HepG2 (cell line): ENCODE measurements around the gene IARS2. TPM values are rescaled to one million over a fixed set of nuclear protein-coding genes. Genes with fewer than 3 reads are reported as not detected.

Experiments
- ATM ChIP-seq: fragments of 450-650 bp; IDR thresholded peaks from 2 replicates; pipeline ENCODE4 v1.7.1; 2017; ENCODE audit warnings: mild to moderate bottlenecking, borderline replicate concordance
- KDM4B ChIP-seq: sonication (generic); formaldehyde crosslinking; IDR thresholded peaks from 2 replicates; pipeline ENCODE4 v1.4.0; 2020; ENCODE audit warnings: missing genetic modification reagents
- MIER2 ChIP-seq: IDR thresholded peaks from 2 replicates; pipeline ENCODE4 v1.6.1; 2016; ENCODE audit warnings: missing biosample characterization, missing genetic modification reagents
- MIER3 ChIP-seq: IDR thresholded peaks from 2 replicates; pipeline ENCODE4 v1.6.1; 2016; ENCODE audit warnings: missing compliant biosample characterization, borderline replicate concordance
- SP5 ChIP-seq: IDR thresholded peaks from 2 replicates; pipeline ENCODE4 v1.6.1; 2016; ENCODE audit warnings: low read depth, borderline replicate concordance
- ZNF234 ChIP-seq: sonication (generic); formaldehyde crosslinking; conservative IDR thresholded peaks from 2 replicates; pipeline ENCODE4 v1.5.1; 2020; ENCODE audit warnings: mild to moderate bottlenecking, missing genetic modification reagents
- ZNF564 ChIP-seq: sonication (generic); formaldehyde crosslinking; IDR thresholded peaks from 2 replicates; pipeline ENCODE4 v1.8.1; 2023; ENCODE audit warnings: mild to moderate bottlenecking, missing genetic modification reagents
- ZNF780A ChIP-seq: sonication (generic); formaldehyde crosslinking; IDR thresholded peaks from 2 replicates; pipeline ENCODE4 v1.8.0; 2022; ENCODE audit warnings: mild to moderate bottlenecking, missing genetic modification reagents, moderate library complexity
- polyA plus RNA-seq, 8 experiments: library from polyadenylated mRNA; depleted of rRNA in 3 of 8; stranded (reverse) in 7 of 8; unstranded in 1 of 8; fragments of >200 nt; fragmentation: Illumina TruSeq in 4 of 8; extraction: Trizol in 4 of 8; gene quantifications; 2 replicates each; pipeline versions ENCODE4 v1.2.1 to v1.2.3, GENCODE V29; 2011 to 2016; ENCODE audit warnings: low read depth in 4 of 8, missing spikeins in 1 of 8, mixed read lengths in 1 of 8; ENCODE audit not compliant: insufficient read depth in 1 of 8
- total RNA-seq, 5 experiments: library from RNA; depleted of rRNA; stranded (reverse); fragments of >200 nt; fragmentation: Illumina TruSeq; extraction: Trizol; gene quantifications; 2 replicates each; pipeline ENCODE4 v1.2.3, GENCODE V29; 2016; ENCODE audit warnings: low read depth in 1 of 5
- TF ChIP-seq, protein P1 (sequence below): sonication (generic); formaldehyde crosslinking; IDR thresholded peaks from 2 replicates; pipeline ENCODE4 v1.5.1; 2020; ENCODE audit warnings: mild to moderate bottlenecking, missing genetic modification reagents, moderate library complexity
- TF ChIP-seq, protein P2 (sequence below): sonication (generic); formaldehyde crosslinking; IDR thresholded peaks from 2 replicates; pipeline ENCODE4 v1.9.0; 2021; ENCODE audit warnings: missing genetic modification reagents, borderline replicate concordance
- TF ChIP-seq, protein P3 (sequence below): sonication (generic); formaldehyde crosslinking; IDR thresholded peaks from 2 replicates; pipeline ENCODE4 v1.8.0; 2022; ENCODE audit warnings: mild to moderate bottlenecking, missing genetic modification reagents, borderline replicate concordance
- TF ChIP-seq, protein P4 (sequence below): sonication (generic); formaldehyde crosslinking; IDR thresholded peaks from 2 replicates; pipeline ENCODE4 v1.8.0; 2022; ENCODE audit warnings: missing genetic modification reagents, mild to moderate bottlenecking, moderate library complexity, borderline replicate concordance
- TF ChIP-seq, protein P5 (sequence below), 2 experiments: fragments of 450-650 bp in 1 of 2; sonication (generic) in 1 of 2; formaldehyde crosslinking; IDR thresholded peaks; 2 replicates each; pipeline versions ENCODE4 v1.5.0 to v1.8.0; 2020 to 2022; ENCODE audit warnings: mild to moderate bottlenecking in 1 of 2, missing genetic modification reagents in 1 of 2
- TF ChIP-seq, protein P6 (sequence below): sonication (generic); formaldehyde crosslinking; IDR thresholded peaks from 2 replicates; pipeline ENCODE4 v1.9.0; 2021; ENCODE audit warnings: missing genetic modification reagents, borderline replicate concordance
- TF ChIP-seq, protein P7 (sequence below): sonication (generic); formaldehyde crosslinking; IDR thresholded peaks from 2 replicates; pipeline ENCODE4 v1.5.0; 2020; ENCODE audit warnings: missing genetic modification reagents

IARS2 gene
- total and polyA plus RNA-seq, 2 of the 13 experiments (the other 11 are each of a cell fraction or from before 2014, with no cell fraction given) = 28.6 to 122 TPM

DNA sequence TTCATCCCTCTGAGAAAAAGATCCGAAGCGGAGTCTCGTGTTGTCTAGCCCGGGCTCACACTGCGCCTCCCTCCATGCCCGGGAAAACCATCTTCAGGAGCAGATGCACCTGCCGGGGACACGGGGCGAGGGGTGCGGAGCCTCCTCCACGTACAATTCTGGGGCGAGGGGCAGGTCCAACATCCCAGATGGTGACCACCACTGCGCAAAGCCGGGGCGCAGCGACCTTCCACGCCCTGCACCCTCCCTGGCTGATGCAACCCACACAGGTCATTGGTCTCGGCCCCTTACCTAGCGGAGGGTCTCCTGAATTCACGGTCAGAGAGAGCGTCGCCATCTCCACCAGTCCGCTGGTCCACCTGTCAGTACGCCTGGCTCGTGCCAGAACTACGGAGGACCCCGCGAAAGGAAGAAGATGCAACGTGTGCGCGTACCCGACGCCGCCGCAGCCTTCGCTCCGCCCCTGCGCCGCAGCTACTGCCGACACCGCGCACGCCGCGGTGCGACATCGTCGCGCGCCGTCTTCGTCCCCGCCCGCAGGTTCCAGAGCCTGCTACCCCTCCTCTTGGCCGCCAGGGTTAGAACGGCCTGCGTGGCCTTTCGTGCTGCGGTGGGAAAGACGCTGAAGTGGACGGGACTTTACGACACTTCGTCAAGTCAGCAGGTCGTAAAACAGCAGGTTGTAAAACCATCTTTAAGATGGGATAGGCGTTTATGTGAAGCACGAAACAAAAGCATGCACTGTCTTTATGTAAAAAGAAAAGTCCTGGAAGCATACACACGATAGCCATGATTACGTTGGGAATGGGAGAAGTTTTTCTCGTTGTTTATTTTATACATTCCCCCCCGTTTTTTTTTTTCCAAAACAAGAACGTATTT lies 47.6 kb upstream of the IARS2 start, which contains the start of gene EPRS1 (continued):
- TF ChIP-seq, protein P1, sequence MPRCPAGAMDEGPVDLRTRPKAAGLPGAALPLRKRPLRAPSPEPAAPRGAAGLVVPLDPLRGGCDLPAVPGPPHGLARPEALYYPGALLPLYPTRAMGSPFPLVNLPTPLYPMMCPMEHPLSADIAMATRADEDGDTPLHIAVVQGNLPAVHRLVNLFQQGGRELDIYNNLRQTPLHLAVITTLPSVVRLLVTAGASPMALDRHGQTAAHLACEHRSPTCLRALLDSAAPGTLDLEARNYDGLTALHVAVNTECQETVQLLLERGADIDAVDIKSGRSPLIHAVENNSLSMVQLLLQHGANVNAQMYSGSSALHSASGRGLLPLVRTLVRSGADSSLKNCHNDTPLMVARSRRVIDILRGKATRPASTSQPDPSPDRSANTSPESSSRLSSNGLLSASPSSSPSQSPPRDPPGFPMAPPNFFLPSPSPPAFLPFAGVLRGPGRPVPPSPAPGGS (CRISPR knock-in tag) = 0 out of 2 replicates have a peak, but pooled peaks have one; percentile 22
- TF ChIP-seq, protein P2, sequence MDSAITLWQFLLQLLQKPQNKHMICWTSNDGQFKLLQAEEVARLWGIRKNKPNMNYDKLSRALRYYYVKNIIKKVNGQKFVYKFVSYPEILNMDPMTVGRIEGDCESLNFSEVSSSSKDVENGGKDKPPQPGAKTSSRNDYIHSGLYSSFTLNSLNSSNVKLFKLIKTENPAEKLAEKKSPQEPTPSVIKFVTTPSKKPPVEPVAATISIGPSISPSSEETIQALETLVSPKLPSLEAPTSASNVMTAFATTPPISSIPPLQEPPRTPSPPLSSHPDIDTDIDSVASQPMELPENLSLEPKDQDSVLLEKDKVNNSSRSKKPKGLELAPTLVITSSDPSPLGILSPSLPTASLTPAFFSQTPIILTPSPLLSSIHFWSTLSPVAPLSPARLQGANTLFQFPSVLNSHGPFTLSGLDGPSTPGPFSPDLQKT = no peak
- TF ChIP-seq MIER3 = peak; percentile 92; the same call in 1 of the 2 replicates
- peak; percentile 54; the same call in 1 of the 2 replicates for TF ChIP-seq ZNF780A (CRISPR knock-in tag)
- TF ChIP-seq MIER2 (CRISPR knock-in tag) = no peak
- TF ChIP-seq ATM = no peak
- TF ChIP-seq, protein P3, sequence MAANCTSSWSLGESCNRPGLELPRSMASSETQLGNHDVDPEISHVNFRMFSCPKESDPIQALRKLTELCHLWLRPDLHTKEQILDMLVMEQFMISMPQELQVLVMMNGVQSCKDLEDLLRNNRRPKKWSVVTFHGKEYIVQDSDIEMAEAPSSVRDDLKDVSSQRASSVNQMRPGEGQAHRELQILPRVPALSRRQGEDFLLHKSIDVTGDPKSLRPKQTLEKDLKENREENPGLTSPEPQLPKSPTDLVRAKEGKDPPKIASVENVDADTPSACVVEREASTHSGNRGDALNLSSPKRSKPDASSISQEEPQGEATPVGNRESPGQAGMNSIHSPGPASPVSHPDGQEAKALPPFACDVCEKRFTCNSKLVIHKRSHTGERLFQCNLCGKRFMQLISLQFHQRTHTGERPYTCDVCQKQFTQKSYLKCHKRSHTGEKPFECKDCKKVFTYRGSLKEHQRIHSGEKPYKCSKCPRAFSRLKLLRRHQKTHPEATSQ (CRISPR knock-in tag) = peak; percentile 60; the same call in 1 of the 2 replicates
- peak; percentile 65; the same call in 1 of the 2 replicates for TF ChIP-seq ZNF564 (CRISPR knock-in tag)
- TF ChIP-seq, protein P4, sequence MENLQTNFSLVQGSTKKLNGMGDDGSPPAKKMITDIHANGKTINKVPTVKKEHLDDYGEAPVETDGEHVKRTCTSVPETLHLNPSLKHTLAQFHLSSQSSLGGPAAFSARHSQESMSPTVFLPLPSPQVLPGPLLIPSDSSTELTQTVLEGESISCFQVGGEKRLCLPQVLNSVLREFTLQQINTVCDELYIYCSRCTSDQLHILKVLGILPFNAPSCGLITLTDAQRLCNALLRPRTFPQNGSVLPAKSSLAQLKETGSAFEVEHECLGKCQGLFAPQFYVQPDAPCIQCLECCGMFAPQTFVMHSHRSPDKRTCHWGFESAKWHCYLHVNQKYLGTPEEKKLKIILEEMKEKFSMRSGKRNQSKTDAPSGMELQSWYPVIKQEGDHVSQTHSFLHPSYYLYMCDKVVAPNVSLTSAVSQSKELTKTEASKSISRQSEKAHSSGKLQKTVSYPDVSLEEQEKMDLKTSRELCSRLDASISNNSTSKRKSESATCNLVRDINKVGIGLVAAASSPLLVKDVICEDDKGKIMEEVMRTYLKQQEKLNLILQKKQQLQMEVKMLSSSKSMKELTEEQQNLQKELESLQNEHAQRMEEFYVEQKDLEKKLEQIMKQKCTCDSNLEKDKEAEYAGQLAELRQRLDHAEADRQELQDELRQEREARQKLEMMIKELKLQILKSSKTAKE (CRISPR knock-in tag) = peak; percentile 79
- TF ChIP-seq SP5 (CRISPR knock-in tag) = peak; percentile 72
- TF ChIP-seq, protein P5, sequence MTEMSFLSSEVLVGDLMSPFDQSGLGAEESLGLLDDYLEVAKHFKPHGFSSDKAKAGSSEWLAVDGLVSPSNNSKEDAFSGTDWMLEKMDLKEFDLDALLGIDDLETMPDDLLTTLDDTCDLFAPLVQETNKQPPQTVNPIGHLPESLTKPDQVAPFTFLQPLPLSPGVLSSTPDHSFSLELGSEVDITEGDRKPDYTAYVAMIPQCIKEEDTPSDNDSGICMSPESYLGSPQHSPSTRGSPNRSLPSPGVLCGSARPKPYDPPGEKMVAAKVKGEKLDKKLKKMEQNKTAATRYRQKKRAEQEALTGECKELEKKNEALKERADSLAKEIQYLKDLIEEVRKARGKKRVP (CRISPR knock-in tag; IDR thresholded peaks at IDR 0.05) = peak; percentile 71 to 99
- TF ChIP-seq, protein P6, sequence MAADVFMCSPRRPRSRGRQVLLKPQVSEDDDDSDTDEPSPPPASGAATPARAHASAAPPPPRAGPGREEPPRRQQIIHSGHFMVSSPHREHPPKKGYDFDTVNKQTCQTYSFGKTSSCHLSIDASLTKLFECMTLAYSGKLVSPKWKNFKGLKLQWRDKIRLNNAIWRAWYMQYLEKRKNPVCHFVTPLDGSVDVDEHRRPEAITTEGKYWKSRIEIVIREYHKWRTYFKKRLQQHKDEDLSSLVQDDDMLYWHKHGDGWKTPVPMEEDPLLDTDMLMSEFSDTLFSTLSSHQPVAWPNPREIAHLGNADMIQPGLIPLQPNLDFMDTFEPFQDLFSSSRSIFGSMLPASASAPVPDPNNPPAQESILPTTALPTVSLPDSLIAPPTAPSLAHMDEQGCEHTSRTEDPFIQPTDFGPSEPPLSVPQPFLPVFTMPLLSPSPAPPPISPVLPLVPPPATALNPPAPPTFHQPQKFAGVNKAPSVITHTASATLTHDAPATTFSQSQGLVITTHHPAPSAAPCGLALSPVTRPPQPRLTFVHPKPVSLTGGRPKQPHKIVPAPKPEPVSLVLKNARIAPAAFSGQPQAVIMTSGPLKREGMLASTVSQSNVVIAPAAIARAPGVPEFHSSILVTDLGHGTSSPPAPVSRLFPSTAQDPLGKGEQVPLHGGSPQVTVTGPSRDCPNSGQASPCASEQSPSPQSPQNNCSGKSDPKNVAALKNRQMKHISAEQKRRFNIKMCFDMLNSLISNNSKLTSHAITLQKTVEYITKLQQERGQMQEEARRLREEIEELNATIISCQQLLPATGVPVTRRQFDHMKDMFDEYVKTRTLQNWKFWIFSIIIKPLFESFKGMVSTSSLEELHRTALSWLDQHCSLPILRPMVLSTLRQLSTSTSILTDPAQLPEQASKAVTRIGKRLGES (CRISPR knock-in tag) = no peak
- TF ChIP-seq KDM4B (CRISPR knock-in tag) = peak; percentile 64; the same call in 1 of the 2 replicates
- TF ChIP-seq ZNF234 (CRISPR knock-in tag) = 0 out of 2 replicates have a peak, but pooled peaks have one; percentile 23
- TF ChIP-seq, protein P7, sequence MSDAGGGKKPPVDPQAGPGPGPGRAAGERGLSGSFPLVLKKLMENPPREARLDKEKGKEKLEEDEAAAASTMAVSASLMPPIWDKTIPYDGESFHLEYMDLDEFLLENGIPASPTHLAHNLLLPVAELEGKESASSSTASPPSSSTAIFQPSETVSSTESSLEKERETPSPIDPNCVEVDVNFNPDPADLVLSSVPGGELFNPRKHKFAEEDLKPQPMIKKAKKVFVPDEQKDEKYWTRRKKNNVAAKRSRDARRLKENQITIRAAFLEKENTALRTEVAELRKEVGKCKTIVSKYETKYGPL (CRISPR knock-in tag) = 0 out of 2 replicates have a peak, but pooled peaks have one; percentile 32
